GM12878 (cell line): ENCODE results near the gene WIPF1. TPM values are rescaled to one million over a fixed set of nuclear protein-coding genes. Genes with fewer than 3 reads are reported as not detected.

Experiments used
- ATAC-seq: fragments of 200-7000 bp; cut with Tn5 transposase; 3 replicates; pipeline ENCODE4 v1.9.1; 2020; ENCODE audit warnings: mild to moderate bottlenecking, moderate library complexity
- BruUV-seq: library from RNA; stranded (reverse); fragments of 400-500 nt; replicated peaks from 2 replicates; lab custom pipeline; 2021; lab: Mats Ljungman, UMichigan
- CTCF ChIA-PET: fragments of 300-600 bp; sonication (Branson Sonifier 250); formaldehyde crosslinking; extraction: SDS; loops from one replicate; lab custom pipeline; 2021; ENCODE audit warnings: inconsistent platforms; lab: Yijun Ruan, JAX
- POLR2A ChIA-PET: fragments of 350-600 bp; formaldehyde crosslinking; extraction: SDS; loops from one replicate; lab custom pipeline; 2021; ENCODE audit warnings: inconsistent platforms; lab: Charles Lee
- RAD21 ChIA-PET: fragments of 300-600 bp; sonication (Branson Sonifier 250); formaldehyde crosslinking; loops from one replicate; lab custom pipeline; 2023; ENCODE audit warnings: antibody characterized with exemption; ENCODE audit not compliant: unreplicated experiment; lab: Charles Lee
- SMC1A ChIA-PET: fragments of 300-600 bp; sonication (Branson Sonifier 250); formaldehyde crosslinking; loops from one replicate; lab custom pipeline; 2023; ENCODE audit not compliant: unreplicated experiment, uncharacterized antibody; lab: Charles Lee
- DNase-seq: peaks from one replicate; pipeline ENCODE4 v3.0.0-alpha.2; 2011; ENCODE audit warnings: low read depth, low spot score
- FAIRE-seq: peaks from 3 replicates; lab custom pipeline; 2011; peaks lifted over from hg19 to GRCh38; lab: Jason Lieb, UNC
- H2AFZ ChIP-seq: 2 replicates; pipeline ENCODE4 v1.6.0; 2011; ENCODE audit warnings: low read depth, low read length, control low read depth; ENCODE audit not compliant: control insufficient read depth
- H3K27ac ChIP-seq: 2 replicates; pipeline ENCODE4 v1.5.1; 2011; ENCODE audit warnings: control low read depth; ENCODE audit not compliant: control insufficient read depth, insufficient read depth
- H3K27me3 ChIP-seq, 2 experiments: replicated peaks in 1 of 2; 2 replicates each; pipeline versions ENCODE4 v1.6.0 to v1.6.1; 2011; ENCODE audit warnings: low read length in 1 of 2; ENCODE audit not compliant: control insufficient read depth in 2 of 2, insufficient read depth in 2 of 2
- H3K36me3 ChIP-seq, 2 experiments: 2 replicates each; pipeline ENCODE4 v1.5.1; 2011; ENCODE audit warnings: low read length in 1 of 2; ENCODE audit not compliant: control insufficient read depth in 2 of 2, insufficient read depth in 2 of 2
- H3K4me1 ChIP-seq: 2 replicates; pipeline ENCODE4 v1.6.1; 2011; ENCODE audit warnings: mild to moderate bottlenecking, low read length, moderate library complexity, mixed read lengths; ENCODE audit not compliant: control insufficient read depth, insufficient read depth
- H3K4me2 ChIP-seq: 2 replicates; pipeline ENCODE4 v1.6.0; 2011; ENCODE audit warnings: control low read depth; ENCODE audit not compliant: control insufficient read depth, insufficient read depth
- H3K4me3 ChIP-seq: fragments of 200-600 bp; sonication (generic); 2 replicates; pipeline ENCODE4 v1.5.1; 2016
- H3K79me2 ChIP-seq: 2 replicates; pipeline ENCODE4 v1.6.0; 2011; ENCODE audit warnings: low read length; ENCODE audit not compliant: control insufficient read depth, insufficient read depth
- H3K9ac ChIP-seq: 2 replicates; pipeline ENCODE4 v1.8.0; 2011; ENCODE audit warnings: low read length, control low read depth, mixed read lengths; ENCODE audit not compliant: control insufficient read depth, insufficient read depth
- H3K9me3 ChIP-seq: replicated peaks from 3 replicates; pipeline ENCODE4 v1.5.1; 2011; ENCODE audit warnings: mild to moderate bottlenecking, low read length; ENCODE audit not compliant: control insufficient read depth, insufficient read depth
- H4K20me1 ChIP-seq: 2 replicates; pipeline ENCODE4 v1.6.0; 2011; ENCODE audit not compliant: control insufficient read depth, insufficient read depth
- BCL11A ChIP-seq: IDR thresholded peaks from 2 replicates; pipeline ENCODE4 v1.6.1; 2011; ENCODE audit warnings: low read depth, low read length
- BCLAF1 ChIP-seq: fragments of 450-650 bp; IDR thresholded peaks from 2 replicates; pipeline ENCODE4 v1.6.1; 2017; ENCODE audit warnings: antibody characterized with exemption, mild to moderate bottlenecking, moderate library complexity
- CBX5 ChIP-seq: sonication (generic); IDR thresholded peaks from 2 replicates; pipeline ENCODE4 v1.6.1; 2016; ENCODE audit warnings: low read depth, moderate library complexity, mild to moderate bottlenecking, inconsistent platforms
- E2F8 ChIP-seq: fragments of 450-650 bp; IDR thresholded peaks from 2 replicates; pipeline ENCODE4 v1.6.1; 2018; ENCODE audit warnings: mild to moderate bottlenecking, low read depth, moderate library complexity; ENCODE audit not compliant: partially characterized antibody
- FOS ChIP-seq: IDR thresholded peaks from 3 replicates; pipeline ENCODE4 v1.6.1; 2011; ENCODE audit warnings: borderline replicate concordance; ENCODE audit not compliant: insufficient read length; ENCODE audit errors: extremely low read depth
- SKIL ChIP-seq: fragments of 450-650 bp; IDR thresholded peaks from 2 replicates; pipeline ENCODE4 v1.6.1; 2017; ENCODE audit warnings: mild to moderate bottlenecking, low read depth, inconsistent platforms; ENCODE audit not compliant: poor library complexity, severe bottlenecking
- SMAD5 ChIP-seq: IDR thresholded peaks from 2 replicates; pipeline ENCODE4 v1.6.1; 2016; ENCODE audit warnings: antibody characterized with exemption, low read depth
- TBL1XR1 ChIP-seq: IDR thresholded peaks from 2 replicates; pipeline ENCODE4 v1.6.1; 2012; ENCODE audit warnings: low read depth, low read length, improper control_type of control experiment
- TCF12 ChIP-seq: IDR thresholded peaks from 2 replicates; pipeline ENCODE4 v1.6.1; 2011; ENCODE audit warnings: low read depth, mild to moderate bottlenecking, low read length
- ZBED1 ChIP-seq: IDR thresholded peaks from 2 replicates; pipeline ENCODE4 v1.6.1; 2016; ENCODE audit warnings: borderline replicate concordance
- ZNF24 ChIP-seq: fragments of 450-650 bp; IDR thresholded peaks from 2 replicates; pipeline ENCODE4 v1.6.1; 2017; ENCODE audit warnings: antibody characterized with exemption, mild to moderate bottlenecking
- ZNF384 ChIP-seq: IDR thresholded peaks from 2 replicates; pipeline ENCODE4 v1.6.1; 2012; ENCODE audit warnings: low read depth, mild to moderate bottlenecking, low read length, improper control_type of control experiment, borderline replicate concordance
- WGBS: methylation state at CpG from one replicate; pipeline ENCODE4 v1.1.6; 2016; ENCODE audit warnings: low lambda C conversion rate; ENCODE audit not compliant: insufficient replicate concordance, insufficient coverage; ENCODE audit errors: missing lambda C conversion rate; 5-methylcytosine and 5-hydroxymethylcytosine counted together
- in situ Hi-C: fragments of 300-500 bp; cut with MboI; formaldehyde crosslinking; loops from 9 replicates; pipeline ENCODE4 v1.14.3; 2018; ENCODE audit warnings: mixed read lengths
- intact Hi-C: fragments of 100-400 bp; cut with micrococcal nuclease; formaldehyde crosslinking; loops from one replicate; pipeline ENCODE4 v1.14.2; 2022; ENCODE audit not compliant: unreplicated experiment
- polyA plus RNA-seq, 11 experiments: library from polyadenylated mRNA; depleted of rRNA in 4 of 11; unstranded in 6 of 11; stranded (reverse) in 5 of 11; fragments of >200 nt; fragmentation: Nextera tagmentation in 4 of 11; fragmentation: Illumina TruSeq in 1 of 11; extraction: Ambion mirVana in 4 of 11; extraction: Trizol in 1 of 11; gene quantifications; 1 replicate in 1 of 11; 2 replicates in 10 of 11; pipeline versions ENCODE4 v1.2.1 to v1.2.3, GENCODE V29; 2011 to 2016; ENCODE audit warnings: inconsistent platforms in 2 of 11, missing spikeins in 2 of 11, low read depth in 1 of 11
- total RNA-seq, 4 experiments: library from RNA; depleted of rRNA in 3 of 4; stranded (reverse); fragments of >200 nt in 3 of 4; fragmentation: Illumina TruSeq in 1 of 4; extraction: Trizol in 1 of 4; gene quantifications; 2 replicates each; pipeline versions ENCODE4 v1.2.1 to v1.2.3, GENCODE V29; 2013 to 2021

The WIPF1 gene
- total and polyA plus RNA-seq, 10 of the 15 experiments (the other 5 are each of a cell fraction or from before 2014, with no cell fraction given), result 23.1 to 188 (median 68.9) TPM

GRCh38 chr2:174608866-174609214 lies 11.2 kb upstream of the WIPF1 start (continued):
- TF ChIP-seq E2F8 (no peak), ZNF384 (no peak), TBL1XR1 (no peak), TCF12 (no peak)

- H4K20me1 ChIP-seq, result no peaks in the 10 kb centered on the region
- DNase-seq (peak; percentile 89), FAIRE-seq (no peak), ATAC-seq (peak; percentile 82)
- H3K9me3 ChIP-seq, result no peaks in the 10 kb centered on the region
- peak overlapping the region; percentile 89 for H3K27ac ChIP-seq
- 0% methylated on average over 5 of the region's 5 CpGs for WGBS
- H3K4me2 ChIP-seq, result peak overlapping the region; percentile 68
- CTCF ChIA-PET, result interaction anchor here (0.6 to 31.2 kb wide), 7 partner anchors 11 to 90 kb away, joined by 3 to 534 read pairs (median 14); partner anchors contain the start of gene WIPF1
- no peaks in the 10 kb centered on the region for H3K27me3 ChIP-seq
- H3K36me3 ChIP-seq, result 0 out of 4 replicates have a peak, but pooled peaks cover 0 to 5% of the 10 kb centered on the region in 2 experiments
- 0 out of 2 replicates have a peak overlapping the region, but pooled peaks have one; percentile 15 for H3K4me3 ChIP-seq
- in situ Hi-C loops (no loop called here), intact Hi-C loops (loop anchor here (1.0 to 2.0 kb wide), 3 partner anchors 11 to 75 kb away; partner anchors contain the start of gene WIPF1)
- SMC1A ChIA-PET, result interaction anchor here (0.6 to 31.8 kb wide), 14 partner anchors 1 to 90 kb away, joined by 3 to 537 read pairs (median 3); partner anchors contain the start of gene WIPF1
- H3K79me2 ChIP-seq, result peaks cover 23% of the 10 kb centered on the region
- H3K9ac ChIP-seq, result peak overlapping the region; percentile 70
- H2AFZ ChIP-seq, result peak overlapping the region; percentile 3; the same call in 1 of the 2 replicates
- POLR2A ChIA-PET, result interaction anchor here (0.7 to 10.9 kb wide), 10 partner anchors 9 to 123 kb away, joined by 3 to 246 read pairs (median 4); partner anchors contain the start of gene WIPF1
- peaks cover 67% of the 10 kb centered on the region for H3K4me1 ChIP-seq
- no TSS peak for BruUV-seq
- RAD21 ChIA-PET, result interaction anchor here (0.9 to 19.4 kb wide), 9 partner anchors 9 to 115 kb away, joined by 3 to 294 read pairs (median 4); partner anchors contain the start of gene WIPF1
- TF ChIP-seq FOS (no peak), ZNF24 (no peak), CBX5 (no peak), ZBED1 (0 out of 2 replicates have a peak, but pooled peaks have one; percentile 7), BCLAF1 (no peak), SKIL (no peak), BCL11A (peak; percentile 58; the same call in 1 of the 2 replicates), SMAD5 (no peak)
Observed at GRCh38 chr2:174607989-174608865, 10.6 kb upstream of the WIPF1 start.
